OCI-LY7 (cell line): ENCODE data around the gene PARD6A. TPM values are rescaled to one million over a fixed set of nuclear protein-coding genes. Genes with fewer than 3 reads are reported as not detected.

ENCODE experiments used
- BruUV-seq: library from RNA; stranded (reverse); fragments of 400-500 nt; replicated peaks from 2 replicates; lab custom pipeline; 2021; lab: Mats Ljungman, UMichigan
- CTCF ChIA-PET: fragments of 300-600 bp; sonication (Branson Sonifier 250); formaldehyde crosslinking; loops from one replicate; lab custom pipeline; 2022; ENCODE audit warnings: antibody characterized with exemption; ENCODE audit not compliant: unreplicated experiment; lab: Charles Lee
- POLR2A ChIA-PET: fragments of 300-600 bp; sonication (Branson Sonifier 250); formaldehyde crosslinking; loops from one replicate; lab custom pipeline; 2022; ENCODE audit warnings: antibody characterized with exemption; lab: Charles Lee
- DNase-seq: peaks from one replicate; pipeline ENCODE4 v3.0.0-alpha.2; 2015; ENCODE audit warnings: low spot score
- H2AFZ ChIP-seq: fragments of 200-600 bp; sonication (generic), shearing (Covaris generic); 2 replicates; pipeline ENCODE4 v1.6.1; 2014; ENCODE audit warnings: mild to moderate bottlenecking, antibody characterized with exemption, low read length, moderate library complexity
- H3K27ac ChIP-seq: fragments of 200-600 bp; sonication (generic); 2 replicates; pipeline ENCODE4 v1.5.1; 2014; ENCODE audit warnings: mixed run types, low read depth, mild to moderate bottlenecking, moderate library complexity, low read length, inconsistent platforms; ENCODE audit not compliant: poor library complexity, severe bottlenecking
- H3K36me3 ChIP-seq: fragments of 200-600 bp; sonication (generic); 2 replicates; pipeline ENCODE4 v1.6.1; 2014; ENCODE audit warnings: mild to moderate bottlenecking, antibody characterized with exemption, low read length, moderate library complexity, mixed read lengths; ENCODE audit not compliant: insufficient read depth
- H3K4me1 ChIP-seq: fragments of 200-600 bp; sonication (generic); 2 replicates; pipeline ENCODE4 v1.5.1; 2014; ENCODE audit warnings: mild to moderate bottlenecking, low read length; ENCODE audit not compliant: insufficient read depth, poor library complexity, severe bottlenecking
- H3K4me2 ChIP-seq: fragments of 200-600 bp; sonication (generic); 2 replicates; pipeline ENCODE4 v1.6.1; 2014; ENCODE audit warnings: mild to moderate bottlenecking, low read length
- H3K4me3 ChIP-seq: fragments of 200-600 bp; sonication (generic); 2 replicates; pipeline ENCODE4 v1.5.1; 2014; ENCODE audit warnings: mild to moderate bottlenecking, low read depth, low read length; ENCODE audit not compliant: poor library complexity, severe bottlenecking
- H3K79me2 ChIP-seq: fragments of 200-600 bp; sonication (generic); 2 replicates; pipeline ENCODE4 v1.6.1; 2016; ENCODE audit warnings: low read depth, mild to moderate bottlenecking, low read length, moderate library complexity, mixed read lengths; ENCODE audit not compliant: insufficient read depth
- H3K9me2 ChIP-seq: fragments of 200-600 bp; sonication (generic); 2 replicates; pipeline ENCODE4 v1.6.1; 2016; ENCODE audit warnings: mild to moderate bottlenecking, low read length, mixed read lengths; ENCODE audit not compliant: insufficient read depth
- H3K9me3 ChIP-seq: fragments of 200-600 bp; sonication (generic); 2 replicates; pipeline ENCODE4 v1.6.1; 2014; ENCODE audit warnings: mild to moderate bottlenecking, mixed run types, low read length, mixed read lengths
- H4K20me1 ChIP-seq: fragments of 200-600 bp; sonication (generic); 2 replicates; pipeline ENCODE4 v1.6.1; 2014; ENCODE audit warnings: mild to moderate bottlenecking, antibody characterized with exemption, low read length, moderate library complexity, mixed read lengths; ENCODE audit not compliant: insufficient read depth
- CTCF ChIP-seq: fragments of 200-600 bp; sonication (generic); conservative IDR thresholded peaks from 2 replicates; pipeline ENCODE4 v1.5.1; 2014; ENCODE audit warnings: mild to moderate bottlenecking, antibody characterized with exemption, low read length, moderate library complexity, mixed read lengths
- EZH2phosphoT487 ChIP-seq: fragments of 200-600 bp; sonication (generic); IDR thresholded peaks from 2 replicates; pipeline ENCODE4 v1.6.1; 2018; ENCODE audit warnings: low read depth, borderline replicate concordance, mild to moderate bottlenecking, mixed run types, antibody characterized with exemption, low read length, moderate library complexity, mixed read lengths
- intact Hi-C: fragments of 100-400 bp; cut with micrococcal nuclease; formaldehyde crosslinking; loops from one replicate; pipeline ENCODE4 v1.10.0; 2022; ENCODE audit not compliant: unreplicated experiment
- total RNA-seq, 2 experiments: library from RNA; depleted of rRNA in 1 of 2; stranded (reverse); fragments of >200 nt in 1 of 2; shearing (Covaris generic) in 1 of 2; gene quantifications; 2 replicates each; pipeline ENCODE4 v1.2.3, GENCODE V29; 2014 to 2022

Gene PARD6A
- total RNA-seq, 2 experiments from 2014 or later: 14.0 to 23.3 TPM

- H3K4me3 ChIP-seq: no peak overlapping the region
- H3K4me1 ChIP-seq: peaks cover 40% of the 10 kb centered on the region
- 0 out of 2 replicates have a peak, but pooled peaks cover 7% of the 10 kb centered on the region for H4K20me1 ChIP-seq
- POLR2A ChIA-PET: interaction anchor here (0.6 to 1.2 kb wide), 2 partner anchors 19 to 148 kb away, joined by 3 to 5 read pairs; partner anchors contain the start of gene CARMIL2
- no peaks in the 10 kb centered on the region for H3K9me2 ChIP-seq
- H2AFZ ChIP-seq: no peak overlapping the region
- H3K9me3 ChIP-seq: no peaks in the 10 kb centered on the region
- intact Hi-C loops: no loop called here
- peak; percentile 35 for DNase-seq
- TF ChIP-seq EZH2phosphoT487 (no peak), CTCF (peak; percentile 64)
- BruUV-seq: no TSS peak
- no peak overlapping the region for H3K4me2 ChIP-seq
- CTCF ChIA-PET: interaction anchor here (0.6 kb wide), 1 partner anchor 715 kb away, joined by 3 read pairs; no protein-coding TSS in a partner anchor
- H3K79me2 ChIP-seq: peaks cover 13% of the 10 kb centered on the region; the same call in 1 of the 2 replicates
- H3K27ac ChIP-seq: no peak overlapping the region
- H3K36me3 ChIP-seq: peaks cover 15% of the 10 kb centered on the region
Measured at GRCh38 chr16:67663151-67663876, 2.6 kb downstream of the PARD6A start.

GRCh38 chr16:67663877-67664222, 3.1 kb downstream of the PARD6A start:
- Histone ChIP-seq H3K4me3 (no peak overlapping the region), H3K9me3 (no peaks in the 10 kb centered on the region), H3K9me2 (no peaks in the 10 kb centered on the region), H2AFZ (no peak overlapping the region), H3K27ac (no peak overlapping the region), H3K79me2 (peaks cover 9% of the 10 kb centered on the region; the same call in 1 of the 2 replicates), H3K4me1 (peaks cover 41% of the 10 kb centered on the region), H4K20me1 (0 out of 2 replicates have a peak, but pooled peaks cover 6% of the 10 kb centered on the region), H3K36me3 (peaks cover 10% of the 10 kb centered on the region; the same call in 1 of the 2 replicates), H3K4me2 (no peak overlapping the region)
- no TSS peak for BruUV-seq
- ChIA-PET CTCF (no interaction called here), POLR2A (interaction anchor here (0.6 to 1.2 kb wide), 2 partner anchors 19 to 147 kb away, joined by 3 to 5 read pairs; partner anchors contain the start of gene CARMIL2)
- intact Hi-C loops: no loop called here
- no peak for DNase-seq
- no peak for TF ChIP-seq CTCF
- no peak for TF ChIP-seq EZH2phosphoT487

- H4K20me1 ChIP-seq: 0 out of 2 replicates have a peak, but pooled peaks cover 2% of the 10 kb centered on the region
- intact Hi-C loops: no loop called here
- DNase-seq: no peak
- H3K9me2 ChIP-seq: no peaks in the 10 kb centered on the region
- POLR2A ChIA-PET: no interaction called here
- CTCF ChIA-PET: no interaction called here
- H3K27ac ChIP-seq: no peak overlapping the region
- H3K4me3 ChIP-seq: no peak overlapping the region
- TF ChIP-seq CTCF: no peak
- TF ChIP-seq EZH2phosphoT487: no peak
- H3K79me2 ChIP-seq: peaks cover 5% of the 10 kb centered on the region; the same call in 1 of the 2 replicates
- H3K36me3 ChIP-seq: peaks cover 6% of the 10 kb centered on the region; the same call in 1 of the 2 replicates
- H2AFZ ChIP-seq: no peak overlapping the region
- no peak overlapping the region for H3K4me2 ChIP-seq
- BruUV-seq: no TSS peak
- H3K9me3 ChIP-seq: no peaks in the 10 kb centered on the region
- H3K4me1 ChIP-seq: peaks cover 42% of the 10 kb centered on the region
Measured at GRCh38 chr16:67664258-67664657, 3.5 kb downstream of the PARD6A start.
